Nephron progenitor cell (in vitro differentiated cells): ENCODE results near the gene TIMM17B.
A peak's percentile ranks its signal among the peaks of the same experiment; 100 is the strongest.

ENCODE experiments used
- DNase-seq: peaks from one replicate; pipeline ENCODE4 v3.0.0; 2021
- H3K27ac Mint-ChIP-seq: 2 replicates; pipeline ENCODE4 v1.8.0; 2021; ENCODE audit warnings: mild to moderate bottlenecking, moderate library complexity, mixed read lengths
- H3K27me3 Mint-ChIP-seq: 2 replicates; pipeline ENCODE4 v1.8.0; 2021; ENCODE audit warnings: mild to moderate bottlenecking, low read depth, mixed read lengths; ENCODE audit not compliant: poor library complexity
- H3K36me3 Mint-ChIP-seq: 2 replicates; pipeline ENCODE4 v1.8.0; 2021; ENCODE audit warnings: low read depth, mixed read lengths
- H3K4me1 Mint-ChIP-seq: 2 replicates; pipeline ENCODE4 v1.8.0; 2021; ENCODE audit warnings: mixed read lengths
- H3K4me3 Mint-ChIP-seq: 2 replicates; pipeline ENCODE4 v1.8.0; 2021; ENCODE audit warnings: mild to moderate bottlenecking, moderate library complexity, mixed read lengths
- H3K9me3 Mint-ChIP-seq: 2 replicates; pipeline ENCODE4 v1.8.0; 2021; ENCODE audit warnings: mild to moderate bottlenecking, moderate library complexity, mixed read lengths
- TF ChIP-seq, protein P1 (sequence below): fragments of 200-600 bp; sonication (generic); IDR thresholded peaks from 2 replicates; pipeline ENCODE4 v1.5.0; 2021; ENCODE audit warnings: antibody characterized with exemption

Gene TIMM17B

DNA sequence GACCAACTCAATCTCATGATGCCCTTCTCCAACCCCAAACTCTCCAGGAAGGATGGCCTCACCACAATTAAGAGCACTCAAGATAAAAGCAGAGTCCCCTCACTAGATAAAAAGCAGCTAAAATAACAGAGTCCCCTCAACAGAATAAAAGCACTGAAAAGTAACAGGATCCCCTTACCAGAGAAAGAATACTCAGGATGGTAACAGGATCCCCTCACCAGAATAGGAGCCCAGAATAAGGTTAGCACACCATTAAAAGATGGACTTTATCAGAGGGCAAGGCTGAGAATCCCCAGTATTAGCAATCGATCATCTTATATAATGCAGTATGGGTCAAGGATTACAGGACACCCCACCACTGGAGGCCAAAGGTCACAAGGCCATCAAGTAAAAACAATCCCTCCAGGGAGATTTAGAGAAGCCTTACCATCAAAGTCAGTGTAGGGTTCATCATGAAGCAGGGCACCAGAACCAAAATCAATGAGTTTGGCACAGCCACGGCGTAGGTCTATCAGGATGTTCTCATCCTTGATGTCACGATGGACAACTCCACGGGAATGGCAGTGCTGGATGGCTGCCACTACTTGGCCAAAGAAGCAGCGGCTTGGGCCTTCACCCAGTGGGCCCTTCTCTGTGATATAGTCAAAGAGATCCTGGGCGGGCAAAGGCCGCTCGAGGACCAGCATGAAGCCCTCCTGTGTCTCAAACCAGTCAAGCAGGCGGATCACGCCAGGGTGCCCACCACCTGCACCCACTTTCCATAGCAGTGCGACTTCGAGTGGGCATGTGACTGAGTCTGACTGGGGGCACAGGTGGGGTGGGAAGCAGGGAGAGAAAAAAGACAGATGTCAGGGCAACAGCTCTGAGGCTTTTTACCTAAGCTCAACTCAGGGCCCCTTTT lies 17.3 kb upstream of the TIMM17B start:
- Mint-ChIP-seq H3K27me3 (peaks cover 10% of the 10 kb centered on the region), H3K9me3 (peaks cover 42% of the 10 kb centered on the region), H3K27ac (no peak overlapping the region), H3K36me3 (peaks cover 3% of the 10 kb centered on the region), H3K4me3 (no peak overlapping the region), H3K4me1 (peaks cover 50% of the 10 kb centered on the region)
- no peak for DNase-seq
- TF ChIP-seq, protein P1, sequence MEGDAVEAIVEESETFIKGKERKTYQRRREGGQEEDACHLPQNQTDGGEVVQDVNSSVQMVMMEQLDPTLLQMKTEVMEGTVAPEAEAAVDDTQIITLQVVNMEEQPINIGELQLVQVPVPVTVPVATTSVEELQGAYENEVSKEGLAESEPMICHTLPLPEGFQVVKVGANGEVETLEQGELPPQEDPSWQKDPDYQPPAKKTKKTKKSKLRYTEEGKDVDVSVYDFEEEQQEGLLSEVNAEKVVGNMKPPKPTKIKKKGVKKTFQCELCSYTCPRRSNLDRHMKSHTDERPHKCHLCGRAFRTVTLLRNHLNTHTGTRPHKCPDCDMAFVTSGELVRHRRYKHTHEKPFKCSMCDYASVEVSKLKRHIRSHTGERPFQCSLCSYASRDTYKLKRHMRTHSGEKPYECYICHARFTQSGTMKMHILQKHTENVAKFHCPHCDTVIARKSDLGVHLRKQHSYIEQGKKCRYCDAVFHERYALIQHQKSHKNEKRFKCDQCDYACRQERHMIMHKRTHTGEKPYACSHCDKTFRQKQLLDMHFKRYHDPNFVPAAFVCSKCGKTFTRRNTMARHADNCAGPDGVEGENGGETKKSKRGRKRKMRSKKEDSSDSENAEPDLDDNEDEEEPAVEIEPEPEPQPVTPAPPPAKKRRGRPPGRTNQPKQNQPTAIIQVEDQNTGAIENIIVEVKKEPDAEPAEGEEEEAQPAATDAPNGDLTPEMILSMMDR, result no peak

DNA sequence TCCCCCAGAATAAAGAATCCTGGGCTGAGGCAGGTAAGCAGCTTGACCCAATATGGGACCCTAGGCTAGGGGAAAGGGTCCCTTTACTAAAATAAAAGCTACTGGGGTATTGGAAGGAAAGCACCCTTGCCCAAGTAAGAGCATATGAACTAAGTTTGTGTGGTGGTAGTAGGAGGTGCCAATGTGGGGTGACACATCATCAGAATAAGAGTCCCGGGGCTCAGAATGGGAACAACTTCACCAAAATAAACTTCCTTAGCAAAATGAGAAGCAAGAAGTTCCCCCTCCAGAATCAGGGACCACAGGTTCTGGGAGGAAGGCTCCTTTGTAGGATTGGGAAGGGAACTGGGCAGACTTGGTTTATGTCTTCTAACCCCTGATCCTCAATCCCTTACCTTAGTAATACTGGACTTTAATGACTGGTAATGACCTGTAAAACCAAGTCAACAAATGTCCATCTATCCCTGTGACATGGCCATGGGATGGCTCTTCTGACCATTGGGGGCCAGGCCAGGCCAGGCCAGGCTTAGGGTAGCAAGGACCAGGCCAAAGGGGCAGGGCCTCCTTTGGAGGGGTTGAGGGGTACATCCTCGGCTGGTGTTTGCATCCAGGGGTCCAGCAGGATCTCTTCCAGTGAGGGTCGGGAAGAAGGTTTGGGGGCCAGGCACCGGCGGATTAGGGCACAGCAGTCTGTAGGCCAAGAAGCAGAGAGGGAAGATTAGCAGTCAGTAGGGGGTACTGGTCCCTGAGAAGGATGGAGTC lies 16.2 kb upstream of the TIMM17B start:
- H3K4me3 Mint-ChIP-seq, result no peak overlapping the region
- no peak overlapping the region for H3K27ac Mint-ChIP-seq
- TF ChIP-seq, protein P1, result no peak
- H3K27me3 Mint-ChIP-seq, result peaks cover 10% of the 10 kb centered on the region
- peaks cover 38% of the 10 kb centered on the region for H3K9me3 Mint-ChIP-seq
- peaks cover 43% of the 10 kb centered on the region for H3K4me1 Mint-ChIP-seq
- DNase-seq, result no peak
- peaks cover 3% of the 10 kb centered on the region for H3K36me3 Mint-ChIP-seq

DNA sequence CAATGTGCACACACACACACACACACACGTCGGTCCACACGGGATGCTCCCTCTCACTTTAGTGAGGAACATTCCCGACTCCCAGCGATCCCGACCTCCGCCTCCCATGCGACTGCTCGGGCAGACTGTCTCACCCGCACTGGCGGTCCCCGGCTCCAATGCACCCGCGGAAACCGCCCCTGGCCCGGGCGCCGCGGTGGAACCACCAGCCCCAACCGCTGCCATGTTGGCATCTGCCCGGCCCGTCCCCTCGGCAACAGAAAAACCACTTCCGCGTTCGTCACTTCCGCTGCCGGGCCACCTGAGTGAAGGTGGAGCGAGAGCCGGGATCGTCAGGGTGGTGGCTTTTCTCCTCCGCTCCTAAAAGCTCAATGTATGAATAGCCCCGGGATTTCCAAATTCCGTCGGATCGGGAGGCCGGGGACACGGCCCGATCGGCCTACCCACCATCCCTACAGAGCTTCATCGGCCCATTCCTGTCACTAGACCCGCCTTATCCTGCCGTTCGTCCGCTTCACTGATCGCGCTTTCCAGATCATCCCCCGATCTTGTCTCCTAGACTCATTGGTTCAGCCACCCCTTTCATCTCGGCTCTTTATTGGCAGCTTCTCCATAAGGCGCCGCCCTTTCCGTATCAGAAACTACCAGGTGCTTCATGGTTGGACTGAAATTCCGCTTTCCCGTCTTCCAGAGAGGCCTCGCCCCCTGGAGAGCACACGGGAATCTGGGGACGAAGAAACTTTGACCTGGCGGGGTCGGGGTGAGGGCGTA lies 14.0 kb upstream of the TIMM17B start, which contains the start of gene SLC35A2:
SLC35A2 (minus strand) TSS at position 235 of the 771 bp plus-strand sequence; CDS start at position 225, 10 bp downstream.
- peak; percentile 77 for DNase-seq
- Mint-ChIP-seq H3K36me3 (peaks cover 9% of the 10 kb centered on the region), H3K27ac (peak within 1 kb of the TSS; percentile 83), H3K4me3 (peak within 1 kb of the TSS; percentile 93), H3K4me1 (peaks cover 27% of the 10 kb centered on the region), H3K9me3 (peaks cover 33% of the 10 kb centered on the region), H3K27me3 (peaks cover 7% of the 10 kb centered on the region)
- TF ChIP-seq, protein P1, result no peak

DNA sequence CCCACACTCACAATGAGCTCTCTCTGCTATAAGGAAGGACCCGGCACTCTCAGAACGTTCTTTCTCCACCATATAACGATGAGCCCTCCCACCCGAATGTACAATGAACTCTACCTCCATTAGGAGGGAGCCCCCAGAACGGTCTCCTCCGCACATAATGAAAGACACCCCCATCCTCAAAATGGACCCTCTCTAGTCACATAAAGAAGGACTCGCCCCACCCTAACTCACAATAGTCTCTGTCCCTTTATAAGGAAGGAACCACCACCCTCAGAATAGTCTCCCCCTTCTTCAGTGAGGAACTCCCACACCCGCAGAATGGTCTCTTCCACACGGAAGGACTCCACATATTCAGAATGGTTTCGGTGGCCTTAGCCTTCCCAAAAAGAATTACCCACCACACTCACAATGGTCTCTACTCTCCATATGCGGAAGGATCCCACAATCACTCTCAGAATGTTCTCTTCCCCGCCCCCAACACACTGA lies 13.4 kb upstream of the TIMM17B start:
- peak overlapping the region; percentile 83 for H3K27ac Mint-ChIP-seq
- H3K36me3 Mint-ChIP-seq, result peaks cover 9% of the 10 kb centered on the region
- H3K27me3 Mint-ChIP-seq, result peaks cover 7% of the 10 kb centered on the region
- TF ChIP-seq, protein P1, result no peak
- peaks cover 33% of the 10 kb centered on the region for H3K9me3 Mint-ChIP-seq
- DNase-seq, result no peak
- peak overlapping the region; percentile 93 for H3K4me3 Mint-ChIP-seq
- H3K4me1 Mint-ChIP-seq, result peaks cover 27% of the 10 kb centered on the region

DNA sequence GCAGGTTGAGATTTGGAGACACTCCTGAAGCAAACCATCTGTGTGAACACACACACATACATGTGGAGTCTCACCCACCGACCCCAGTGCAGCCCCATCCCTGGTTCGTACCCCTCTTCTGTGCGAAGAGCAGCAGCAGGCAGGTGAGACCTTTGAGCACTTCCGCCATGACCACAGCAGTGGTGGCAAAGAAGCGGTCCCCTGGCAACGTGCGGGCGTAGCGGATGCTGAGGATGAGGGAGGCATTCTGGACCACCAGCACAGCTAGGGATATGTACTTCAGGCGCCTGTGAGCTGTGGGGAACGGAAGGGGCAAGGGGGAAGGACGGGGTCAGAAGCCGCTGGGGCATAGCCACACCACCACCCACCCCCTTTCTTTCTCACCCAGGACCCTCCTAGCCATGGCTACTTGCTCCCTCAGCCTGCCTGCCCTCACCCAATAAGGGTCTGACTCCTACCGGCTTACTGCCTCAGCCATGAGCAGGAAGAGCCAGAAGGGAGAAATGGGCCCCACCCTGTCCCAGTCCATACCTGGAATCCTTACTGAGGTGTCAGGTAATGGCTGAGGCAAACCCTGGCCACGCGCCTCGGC lies 12.2 kb upstream of the TIMM17B start:
- no peak for DNase-seq
- H3K27me3 Mint-ChIP-seq, result peaks cover 7% of the 10 kb centered on the region
- H3K4me1 Mint-ChIP-seq, result peaks cover 27% of the 10 kb centered on the region
- no peak overlapping the region for H3K4me3 Mint-ChIP-seq
- no peak overlapping the region for H3K27ac Mint-ChIP-seq
- peaks cover 9% of the 10 kb centered on the region for H3K36me3 Mint-ChIP-seq
- TF ChIP-seq, protein P1, result no peak
- H3K9me3 Mint-ChIP-seq, result peaks cover 30% of the 10 kb centered on the region
